ENCODE results near the gene GSG1L.
A peak's percentile ranks its signal among the peaks of the same experiment; 100 is the strongest.

Gene GSG1L

GRCh38 chr16:28062847-28063521 lies 530 bp downstream of the GSG1L start:
- peak; percentile 17 for DNase-seq (ENCODE audit: low spot score)

GRCh38 chr16:28062261-28062846 lies 1.2 kb downstream of the GSG1L start:
- DNase-seq (ENCODE audit: low spot score): no peak

- DNase-seq (ENCODE audit: low spot score): no peak
These were observed 2.0 kb downstream of the GSG1L start for GRCh38 chr16:28061352-28062101.

- DNase-seq (ENCODE audit: low spot score): no peak
These were observed 3.5 kb downstream of the GSG1L start for GRCh38 chr16:28059841-28060575.

- DNase-seq (ENCODE audit: low spot score): no peak
These were observed 4.5 kb downstream of the GSG1L start for GRCh38 chr16:28058839-28059589.

GRCh38 chr16:28057949-28058348 lies 5.6 kb downstream of the GSG1L start:
- no peak for DNase-seq (ENCODE audit: low spot score)

- DNase-seq (ENCODE audit: low spot score): no peak
These were observed 10.1 kb downstream of the GSG1L start for GRCh38 chr16:28053461-28053860.

GRCh38 chr16:28052274-28053128 lies 11.0 kb downstream of the GSG1L start:
- no peak for DNase-seq (ENCODE audit: low spot score)

- DNase-seq (ENCODE audit: low spot score): no peak
These were observed 12.0 kb downstream of the GSG1L start for GRCh38 chr16:28051486-28051885.

- no peak for DNase-seq (ENCODE audit: low spot score)
These were observed 20.7 kb downstream of the GSG1L start for GRCh38 chr16:28042811-28043210.

GRCh38 chr16:28041615-28042014 lies 21.9 kb downstream of the GSG1L start:
- DNase-seq (ENCODE audit: low spot score): no peak

- no peak for DNase-seq (ENCODE audit: low spot score)
These were observed 23.5 kb downstream of the GSG1L start for GRCh38 chr16:28040039-28040438.

GRCh38 chr16:28039493-28039892 lies 24.0 kb downstream of the GSG1L start:
- DNase-seq (ENCODE audit: low spot score): no peak

GRCh38 chr16:28038409-28038808 lies 25.1 kb downstream of the GSG1L start:
- DNase-seq (ENCODE audit: low spot score): no peak

- DNase-seq (ENCODE audit: low spot score): no peak
These were observed 27.6 kb downstream of the GSG1L start for GRCh38 chr16:28035866-28036393.

- no peak for DNase-seq (ENCODE audit: low spot score)
These were observed 29.6 kb downstream of the GSG1L start for GRCh38 chr16:28033870-28034269.

- no peak for DNase-seq (ENCODE audit: low spot score)
These were observed 34.0 kb downstream of the GSG1L start for GRCh38 chr16:28029387-28030002.

- DNase-seq (ENCODE audit: low spot score): no peak
These were observed 36.5 kb downstream of the GSG1L start for GRCh38 chr16:28027055-28027454.

- no peak for DNase-seq (ENCODE audit: low spot score)
These were observed 37.9 kb downstream of the GSG1L start for GRCh38 chr16:28025631-28026030.

- DNase-seq (ENCODE audit: low spot score): no peak
These were observed 44.3 kb downstream of the GSG1L start for GRCh38 chr16:28019218-28019617.
